GM12872 (cell line): ENCODE results near the gene TNXB.

Experiments
- CTCF ChIP-seq: IDR thresholded peaks from 3 replicates; pipeline ENCODE4 v1.5.1; 2011; ENCODE audit warnings: low read depth, mild to moderate bottlenecking, low read length, moderate library complexity; ENCODE audit not compliant: insufficient read depth

TNXB gene

GRCh38 chr6:32151863-32152768 is 43.0 kb upstream of the TNXB start, which contains the start of gene PRRT1:
TSS of gene PRRT1 (minus strand) at chr6:32151939. CDS start at chr6:32151827, 112 bp downstream.
- TF ChIP-seq CTCF = no peak

GRCh38 chr6:32151181-32151862 is 42.2 kb upstream of the TNXB start:
- no peak for TF ChIP-seq CTCF

GRCh38 chr6:32149932-32150870 is 41.1 kb upstream of the TNXB start:
- TF ChIP-seq CTCF = no peak

- TF ChIP-seq CTCF = no peak
These were observed 40.1 kb upstream of the TNXB start for GRCh38 chr6:32149092-32149755.

GRCh38 chr6:32148289-32149091 is 39.4 kb upstream of the TNXB start:
- peak; percentile 22; the same call in 1 of the 3 replicates for TF ChIP-seq CTCF

GRCh38 chr6:32147401-32148132 is 38.4 kb upstream of the TNXB start:
- TF ChIP-seq CTCF = no peak; the same call in 2 of the 3 replicates
